WTC11 (cell line): ENCODE data around the gene HLA-DMA. TPM values are rescaled to one million over a fixed set of nuclear protein-coding genes. Genes with fewer than 3 reads are reported as not detected.

Experiments used
- ATAC-seq: fragments of 200-7000 bp; cut with Tn5 transposase; 2 replicates; pipeline ENCODE4 v1.10.0; 2021; ENCODE audit warnings: mild to moderate bottlenecking, moderate library complexity
- CTCF ChIA-PET: fragments of 300-600 bp; sonication (Branson Sonifier 250); formaldehyde crosslinking; loops from one replicate; lab custom pipeline; 2021; ENCODE audit warnings: antibody characterized with exemption; lab: Charles Lee
- POLR2A ChIA-PET: fragments of 350-600 bp; sonication (Branson Sonifier 250); formaldehyde crosslinking; loops from one replicate; lab custom pipeline; 2021; ENCODE audit warnings: antibody characterized with exemption; lab: Charles Lee
- DNase-seq: peaks from one replicate; pipeline ENCODE4 v3.0.0; 2021; ENCODE audit warnings: low spot score
- H3K27ac Mint-ChIP-seq: 2 replicates; pipeline ENCODE4 v1.8.0; 2021; ENCODE audit warnings: mixed read lengths
- H3K27me3 Mint-ChIP-seq: 2 replicates; pipeline ENCODE4 v1.8.0; 2021; ENCODE audit warnings: low read depth, mild to moderate bottlenecking, moderate library complexity, mixed read lengths
- H3K36me3 Mint-ChIP-seq: 2 replicates; pipeline ENCODE4 v1.8.0; 2021; ENCODE audit warnings: mixed read lengths
- H3K4me1 Mint-ChIP-seq: 2 replicates; pipeline ENCODE4 v1.8.0; 2022; ENCODE audit warnings: mixed read lengths
- H3K4me3 Mint-ChIP-seq: 2 replicates; pipeline ENCODE4 v1.8.0; 2021; ENCODE audit warnings: mild to moderate bottlenecking, moderate library complexity, mixed read lengths
- H3K9me3 Mint-ChIP-seq: 2 replicates; pipeline ENCODE4 v1.8.0; 2021; ENCODE audit warnings: mixed read lengths
- CDX4 ChIP-seq: fragments of 250-450 bp; sonication (Bioruptor Pico); IDR thresholded peaks from 2 replicates; pipeline ENCODE4 v1.9.0; 2021; ENCODE audit warnings: moderate library complexity, mild to moderate bottlenecking, inconsistent platforms, borderline replicate concordance
- EMX1 ChIP-seq: fragments of 250-450 bp; sonication (Bioruptor Pico); IDR thresholded peaks from 2 replicates; pipeline ENCODE4 v1.8.0; 2021; ENCODE audit warnings: mild to moderate bottlenecking
- ERG ChIP-seq: fragments of 250-450 bp; sonication (Bioruptor Pico); IDR thresholded peaks from 2 replicates; pipeline ENCODE4 v1.8.0; 2021; ENCODE audit warnings: mild to moderate bottlenecking
- MXD4 ChIP-seq: fragments of 250-450 bp; sonication (Bioruptor Pico); IDR thresholded peaks from 2 replicates; pipeline ENCODE4 v1.8.0; 2021; ENCODE audit warnings: mild to moderate bottlenecking, moderate library complexity, borderline replicate concordance
- NFATC4 ChIP-seq: fragments of 250-450 bp; sonication (Bioruptor Pico); IDR thresholded peaks from 2 replicates; pipeline ENCODE4 v1.9.0; 2021; ENCODE audit warnings: mild to moderate bottlenecking
- NR1H2 ChIP-seq: sonication (generic); formaldehyde crosslinking; IDR thresholded peaks from 2 replicates; pipeline ENCODE4 v1.9.0; 2021; ENCODE audit warnings: mild to moderate bottlenecking, moderate library complexity, missing genetic modification reagents
- PRRX2 ChIP-seq: fragments of 250-450 bp; sonication (Bioruptor Pico); IDR thresholded peaks from 2 replicates; pipeline ENCODE4 v1.8.0; 2021; ENCODE audit warnings: mild to moderate bottlenecking
- RELA ChIP-seq: sonication (generic); formaldehyde crosslinking; IDR thresholded peaks from 2 replicates; pipeline ENCODE4 v1.8.1; 2022; ENCODE audit warnings: missing genetic modification reagents, mild to moderate bottlenecking, borderline replicate concordance
- STAT6 ChIP-seq: sonication (generic); formaldehyde crosslinking; conservative IDR thresholded peaks from 2 replicates; pipeline ENCODE4 v1.8.1; 2023; ENCODE audit warnings: mild to moderate bottlenecking, low read depth, missing genetic modification reagents, moderate library complexity
- USF1 ChIP-seq: sonication (generic); formaldehyde crosslinking; IDR thresholded peaks from 2 replicates; pipeline ENCODE4 v1.8.0; 2022; ENCODE audit warnings: mild to moderate bottlenecking, missing genetic modification reagents
- USF2 ChIP-seq: sonication (generic); formaldehyde crosslinking; IDR thresholded peaks from 2 replicates; pipeline ENCODE4 v1.8.1; 2023; ENCODE audit warnings: mild to moderate bottlenecking, missing genetic modification reagents, moderate library complexity
- ZBTB43 ChIP-seq: sonication (generic); formaldehyde crosslinking; IDR thresholded peaks from 2 replicates; pipeline ENCODE4 v1.8.1; 2023; ENCODE audit warnings: mild to moderate bottlenecking, missing genetic modification reagents
- ZMAT4 ChIP-seq: fragments of 250-450 bp; sonication (Bioruptor Pico); IDR thresholded peaks from 2 replicates; pipeline ENCODE4 v1.9.0; 2021; ENCODE audit warnings: mild to moderate bottlenecking
- ZNF121 ChIP-seq: sonication (generic); formaldehyde crosslinking; IDR thresholded peaks from 2 replicates; pipeline ENCODE4 v1.8.0; 2023; ENCODE audit warnings: missing genetic modification reagents
- ZNF138 ChIP-seq: sonication (generic); formaldehyde crosslinking; conservative IDR thresholded peaks from 2 replicates; pipeline ENCODE4 v1.8.1; 2022; ENCODE audit warnings: mild to moderate bottlenecking, moderate library complexity, missing genetic modification reagents
- ZNF219 ChIP-seq: sonication (generic); formaldehyde crosslinking; IDR thresholded peaks from 2 replicates; pipeline ENCODE4 v1.8.0; 2023; ENCODE audit warnings: missing genetic modification reagents, mild to moderate bottlenecking, borderline replicate concordance
- ZNF263 ChIP-seq: sonication (generic); formaldehyde crosslinking; IDR thresholded peaks from 2 replicates; pipeline ENCODE4 v1.8.1; 2022; ENCODE audit warnings: low read depth, mild to moderate bottlenecking, moderate library complexity, missing genetic modification reagents
- ZNF512 ChIP-seq: sonication (generic); formaldehyde crosslinking; IDR thresholded peaks from 2 replicates; pipeline ENCODE4 v1.8.1; 2022; ENCODE audit warnings: missing genetic modification reagents, borderline replicate concordance
- ZSCAN18 ChIP-seq: fragments of 250-450 bp; sonication (Bioruptor Pico); IDR thresholded peaks from 2 replicates; pipeline ENCODE4 v2.1.2; 2022; ENCODE audit warnings: mild to moderate bottlenecking, moderate library complexity
- total RNA-seq: library from RNA; stranded (reverse); gene quantifications from 3 replicates; pipeline ENCODE4 v1.2.3, GENCODE V29; 2021

The HLA-DMA gene
- total RNA-seq, 1 experiment from 2014 or later = 6.6 TPM

- H3K4me3 Mint-ChIP-seq = peak overlapping the region; percentile 98
- peak overlapping the region; percentile 68; the same call in 1 of the 2 replicates for H3K27ac Mint-ChIP-seq
- CTCF ChIA-PET = interaction anchor here (0.6 to 0.7 kb wide), 2 partner anchors 8 kb away, joined by 3 to 4 read pairs; no protein-coding TSS in a partner anchor
- peaks cover 96% of the 10 kb centered on the region for H3K36me3 Mint-ChIP-seq
- TF ChIP-seq NR1H2 (no peak), STAT6 (CRISPR knock-in tag) (no peak), USF1 (CRISPR knock-in tag) (no peak), ZNF263 (CRISPR knock-in tag) (no peak), ZNF512 (CRISPR knock-in tag) (no peak), USF2 (CRISPR knock-in tag) (no peak), CDX4 (no peak), ZNF138 (CRISPR knock-in tag) (no peak), PRRX2 (CRISPR knock-in tag) (no peak), RELA (no peak), NFATC4 (no peak)
- no peaks in the 10 kb centered on the region for H3K9me3 Mint-ChIP-seq
- DNase-seq (no peak), ATAC-seq (no peak)
- H3K4me1 Mint-ChIP-seq = peaks cover 50% of the 10 kb centered on the region
- POLR2A ChIA-PET = interaction anchor here (1.5 kb wide), 1 partner anchor 9 kb away, joined by 3 read pairs; no protein-coding TSS in a partner anchor
- peaks cover 4% of the 10 kb centered on the region; the same call in 1 of the 2 replicates for H3K27me3 Mint-ChIP-seq
Measured at GRCh38 chr6:32976334-32977069, 23.6 kb upstream of the HLA-DMA start.

GRCh38 chr6:32975886-32976285 is 23.0 kb upstream of the HLA-DMA start:
- no peaks in the 10 kb centered on the region for H3K9me3 Mint-ChIP-seq
- peaks cover 4% of the 10 kb centered on the region; the same call in 1 of the 2 replicates for H3K27me3 Mint-ChIP-seq
- ATAC-seq (no peak), DNase-seq (no peak)
- H3K4me1 Mint-ChIP-seq = peaks cover 50% of the 10 kb centered on the region
- H3K4me3 Mint-ChIP-seq = peak overlapping the region; percentile 98
- H3K36me3 Mint-ChIP-seq = peaks cover 96% of the 10 kb centered on the region
- POLR2A ChIA-PET = no interaction called here
- CTCF ChIA-PET = interaction anchor here (0.7 kb wide), 1 partner anchor 9 kb away, joined by 3 read pairs; no protein-coding TSS in a partner anchor
- peak overlapping the region; percentile 68 for H3K27ac Mint-ChIP-seq
- no peak; the same call in 1 of the 2 replicates for TF ChIP-seq EMX1 (CRISPR knock-in tag)
- no peak for TF ChIP-seq ZNF121 (CRISPR knock-in tag)
- TF ChIP-seq ZMAT4 (CRISPR knock-in tag) = no peak
- TF ChIP-seq PRRX2 (CRISPR knock-in tag) = no peak
- no peak for TF ChIP-seq ZNF219
- no peak for TF ChIP-seq ERG (CRISPR knock-in tag)
- no peak for TF ChIP-seq MXD4 (CRISPR knock-in tag)
- no peak for TF ChIP-seq ZBTB43
- no peak for TF ChIP-seq STAT6 (CRISPR knock-in tag)
- TF ChIP-seq ZSCAN18 (CRISPR knock-in tag) = no peak
